ENCODE data around the gene EEPD1. TPM values are rescaled to one million over a fixed set of nuclear protein-coding genes. Genes with fewer than 3 reads are reported as not detected.
"Not testable (repeated sequence)": the region's sequence is repeated elsewhere in the genome, so short reads cannot be mapped to it uniquely, and the experiment has no call there.

Gene EEPD1
- total RNA-seq (2014; rRNA removed; shearing (Covaris generic)) = 26.3 and 29.2 TPM in 2 replicates

DNA sequence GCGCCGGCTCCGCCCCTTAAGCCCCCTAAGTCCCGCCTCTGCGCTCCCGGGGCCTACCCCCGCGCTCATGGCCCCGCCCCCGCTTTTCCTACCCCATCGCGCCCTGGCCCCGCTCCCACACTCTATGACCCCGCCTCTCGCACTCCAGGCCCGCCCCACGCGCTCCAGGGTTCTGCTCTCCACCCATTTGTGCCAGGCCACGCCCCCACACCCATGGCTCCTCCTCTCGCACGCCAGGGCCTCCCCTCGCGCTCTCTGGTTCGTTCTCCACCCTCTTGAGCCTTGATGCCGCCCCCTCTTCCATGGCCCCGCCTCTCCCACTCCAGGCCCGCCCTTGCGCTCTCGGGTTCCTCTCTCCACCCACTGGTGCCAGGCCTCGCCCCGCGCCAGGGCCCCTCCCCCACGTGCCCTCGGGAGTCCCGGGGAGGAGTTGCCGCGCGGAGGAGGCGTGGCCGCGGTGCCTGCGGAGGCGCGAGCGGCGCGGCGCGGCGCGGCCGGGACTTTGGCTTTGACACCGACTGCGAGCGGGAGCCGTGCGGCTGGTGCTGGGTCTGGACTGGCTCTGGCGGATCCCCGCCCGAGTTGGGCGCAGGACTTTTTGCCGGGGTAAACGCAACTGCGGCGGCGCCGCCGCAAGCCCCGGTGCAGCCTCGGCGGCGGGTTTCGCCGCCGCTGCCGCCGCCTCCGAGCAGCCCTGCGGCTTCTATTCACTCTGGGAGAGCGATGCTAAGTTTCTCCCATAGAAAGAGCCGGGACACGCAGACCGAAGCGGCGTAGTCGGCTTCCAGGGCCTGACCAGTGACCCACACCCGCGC is at the start of gene EEPD1:
EEPD1 (plus strand) TSS at position 499 of the 815 bp plus-strand sequence. CDS start 1,071 bp downstream, outside the sequence.
- DNase-seq (ENCODE audit: low spot score) = peak; percentile 98

DNA sequence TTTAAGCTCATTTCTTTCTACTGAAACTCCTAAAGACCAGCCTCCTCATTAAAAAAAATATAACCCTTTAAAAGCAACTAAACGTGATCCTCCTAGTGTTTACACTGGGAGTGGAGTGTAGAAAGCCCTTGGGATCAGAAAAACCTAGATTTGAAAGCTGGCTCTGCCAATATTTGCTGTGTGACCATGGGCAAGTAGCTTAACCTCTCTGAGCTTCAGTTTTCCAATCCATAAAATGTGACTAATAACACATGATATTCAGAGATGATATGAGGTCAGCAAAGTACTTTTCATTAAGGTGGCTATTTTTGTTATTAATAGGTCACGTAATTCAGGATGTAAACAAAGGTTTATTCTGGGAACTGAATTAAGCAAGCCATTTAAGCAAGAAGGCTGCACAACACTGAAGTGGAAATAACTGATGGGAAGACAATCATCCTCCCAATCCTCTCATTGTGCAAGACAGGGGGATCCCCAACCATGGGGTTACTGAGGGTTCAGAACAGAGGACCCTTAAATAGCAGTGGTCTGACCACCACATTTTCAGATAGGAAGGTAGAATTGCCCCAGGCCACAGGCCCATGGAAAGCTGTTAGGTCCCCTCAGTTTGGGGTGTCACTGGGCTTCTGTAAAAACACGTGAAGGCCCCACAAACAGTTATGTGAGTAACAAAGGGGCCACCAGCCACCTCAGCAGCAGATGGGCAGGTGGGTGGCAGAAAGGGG is 49.1 kb upstream of the EEPD1 start:
- DNase-seq (ENCODE audit: low spot score) = no peak

DNA sequence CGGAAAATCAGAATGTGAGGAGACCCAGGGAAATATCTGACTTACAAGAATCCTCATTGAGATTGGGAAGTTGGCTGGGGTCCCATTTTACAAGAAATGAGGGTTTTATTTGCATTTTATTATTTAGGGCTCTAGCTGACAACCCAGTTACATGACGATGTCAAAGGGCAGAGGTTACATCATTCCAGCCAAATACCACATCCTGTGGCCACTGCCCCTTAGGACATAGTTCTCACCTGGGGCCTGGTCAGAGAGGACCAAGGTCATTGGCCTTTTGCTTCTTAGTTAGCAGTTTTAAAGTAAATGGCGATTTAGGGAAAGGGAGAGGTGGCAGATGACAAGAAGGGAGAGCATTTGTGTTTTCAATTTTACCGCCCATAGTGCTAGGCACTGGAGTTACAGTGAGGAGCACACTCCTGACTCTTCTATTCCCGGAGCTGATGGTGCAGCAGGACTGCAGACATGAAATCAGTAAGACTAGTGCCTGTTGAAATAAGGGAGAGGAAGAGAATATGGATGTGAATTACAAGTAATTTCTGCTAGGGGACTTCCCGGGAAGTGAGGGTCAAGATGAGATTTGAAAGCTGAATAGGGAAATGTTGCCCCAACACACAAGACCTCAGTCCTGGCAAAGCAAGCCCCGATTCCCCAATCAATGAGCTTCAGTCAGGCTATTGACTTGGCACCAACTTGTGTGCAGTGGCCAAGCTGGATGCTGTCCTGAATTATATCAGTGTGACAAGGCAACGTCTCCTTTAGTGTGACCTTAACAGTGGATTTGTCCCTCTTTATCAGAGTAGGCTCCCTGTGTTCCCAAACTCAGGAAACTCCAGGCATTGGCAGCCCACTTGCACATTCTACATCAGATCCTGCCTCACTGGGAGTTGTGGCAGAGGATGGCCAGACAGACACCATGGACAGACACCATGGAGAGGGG is 45.8 kb upstream of the EEPD1 start:
- DNase-seq (ENCODE audit: low spot score) = not testable (repeated sequence)

DNA sequence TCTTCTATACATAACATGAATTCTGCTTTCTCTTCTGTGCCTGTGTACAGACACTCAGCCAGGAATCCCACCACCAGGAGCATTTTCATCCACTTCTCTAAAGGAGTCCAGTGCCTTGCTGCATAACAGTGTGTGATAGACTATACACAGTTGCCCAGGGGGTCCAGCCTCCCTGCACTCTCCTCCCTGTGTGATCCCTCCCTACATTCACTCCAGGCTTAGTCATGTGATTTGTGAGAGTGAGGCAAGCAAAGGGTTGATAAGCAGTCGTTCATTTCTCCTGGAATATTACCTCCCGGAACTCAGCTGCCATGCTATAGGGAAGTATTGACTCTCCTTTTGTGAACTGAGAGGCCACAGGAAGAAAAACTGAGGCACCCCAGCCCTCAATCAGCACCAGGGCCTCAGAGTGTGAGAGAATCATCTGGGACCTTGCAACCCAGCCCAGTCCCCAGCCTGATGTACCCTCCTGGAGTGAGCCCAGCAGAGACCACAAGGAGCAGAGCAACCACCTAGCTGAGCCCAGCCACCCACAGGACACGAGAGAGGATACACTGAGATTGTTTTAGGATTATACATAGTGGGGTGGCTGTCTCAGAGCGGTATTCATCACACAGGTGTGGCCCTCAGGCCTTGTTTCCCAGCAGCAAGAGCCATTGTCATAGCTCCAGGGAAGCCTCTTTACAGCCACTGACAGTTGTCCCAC is 45.0 kb upstream of the EEPD1 start:
- no peak for DNase-seq (ENCODE audit: low spot score)

DNA sequence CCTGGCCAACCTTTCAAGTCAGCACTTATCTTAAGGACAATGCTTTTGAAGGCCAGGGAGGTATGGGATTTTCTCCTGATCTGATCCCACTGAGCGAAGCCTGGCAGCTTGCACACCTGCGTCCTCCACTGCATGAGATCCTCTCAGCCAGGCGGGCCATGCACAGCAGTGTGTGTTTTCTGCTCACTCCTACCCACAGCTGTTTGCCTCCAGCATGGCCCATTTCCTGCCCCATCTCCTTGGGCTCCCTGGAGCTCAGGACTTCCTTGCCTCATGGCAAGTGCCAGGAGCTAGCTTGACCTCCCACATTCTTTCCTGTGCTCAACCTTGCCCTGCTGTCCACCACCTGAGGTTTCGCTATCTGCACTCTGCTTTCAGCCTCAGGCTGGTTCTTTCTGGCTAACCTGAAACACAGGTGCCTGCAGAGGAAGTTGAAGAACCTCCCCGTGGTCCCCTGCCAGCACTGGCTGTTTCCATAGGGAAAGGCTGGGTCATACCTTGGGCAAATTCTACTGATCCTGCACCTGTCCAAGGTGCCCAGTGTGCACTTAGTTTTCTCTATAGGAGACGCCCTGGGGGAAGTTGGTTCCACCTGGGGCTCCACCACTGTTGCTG is 43.9 kb upstream of the EEPD1 start:
- no peak for DNase-seq (ENCODE audit: low spot score)

DNA sequence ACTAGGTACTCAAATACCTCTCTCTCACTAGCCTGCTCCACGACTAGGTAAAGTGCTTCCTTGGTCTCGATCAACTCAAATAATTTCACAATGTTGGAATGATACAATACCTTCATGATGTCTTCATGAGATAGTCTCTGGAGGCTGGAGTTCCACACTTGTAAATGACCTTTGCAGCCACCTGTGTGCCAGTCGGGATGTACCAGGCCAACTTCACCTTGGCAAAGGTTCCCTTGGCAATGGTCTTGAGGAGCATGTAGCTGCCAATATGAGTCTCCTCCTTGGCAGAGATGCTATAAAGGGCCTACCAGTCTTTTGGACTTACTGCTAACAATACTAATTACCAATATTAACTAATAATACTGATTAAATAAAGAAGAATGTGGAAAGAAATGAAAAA is 42.5 kb upstream of the EEPD1 start:
- no peak for DNase-seq (ENCODE audit: low spot score)

DNA sequence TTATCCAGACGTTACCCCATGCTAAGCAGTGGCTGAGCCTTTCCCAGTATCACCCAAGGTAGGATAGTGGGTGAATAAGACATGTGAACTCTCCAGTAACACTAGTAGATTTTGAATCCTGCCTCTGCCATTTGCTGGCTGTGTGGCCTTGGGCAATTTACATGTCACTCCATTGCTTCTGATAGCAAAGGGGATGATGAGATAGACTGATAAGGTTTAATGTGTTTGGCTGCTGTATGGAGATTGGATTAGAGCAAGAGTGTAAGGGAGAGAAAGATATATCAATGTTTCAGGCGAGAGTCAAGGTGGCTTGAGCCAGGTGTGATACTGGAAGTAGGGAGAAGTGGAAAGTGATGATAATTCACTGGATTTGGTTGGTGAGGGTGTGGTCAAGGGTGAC is 40.1 kb upstream of the EEPD1 start:
- DNase-seq (ENCODE audit: low spot score) = no peak

DNA sequence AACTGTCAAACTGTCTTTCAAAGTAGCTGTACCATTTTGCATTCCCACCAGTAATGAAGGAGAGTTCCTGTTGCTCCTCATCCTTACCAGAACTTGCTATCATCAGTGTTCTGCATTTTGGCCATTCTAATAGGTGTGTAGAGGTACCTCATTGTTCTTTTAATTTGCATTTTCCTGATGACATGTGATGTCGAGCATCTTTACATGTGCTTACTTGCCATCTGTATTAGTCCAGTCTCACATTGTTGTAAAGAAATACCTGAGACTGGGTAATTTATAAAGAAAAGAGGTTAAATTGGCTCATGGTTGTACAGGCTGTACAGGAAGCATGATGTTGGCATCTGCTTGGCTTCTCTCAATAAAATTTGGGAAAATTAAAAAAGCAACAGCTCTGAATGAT is 38.7 kb upstream of the EEPD1 start:
- DNase-seq (ENCODE audit: low spot score) = no peak

DNA sequence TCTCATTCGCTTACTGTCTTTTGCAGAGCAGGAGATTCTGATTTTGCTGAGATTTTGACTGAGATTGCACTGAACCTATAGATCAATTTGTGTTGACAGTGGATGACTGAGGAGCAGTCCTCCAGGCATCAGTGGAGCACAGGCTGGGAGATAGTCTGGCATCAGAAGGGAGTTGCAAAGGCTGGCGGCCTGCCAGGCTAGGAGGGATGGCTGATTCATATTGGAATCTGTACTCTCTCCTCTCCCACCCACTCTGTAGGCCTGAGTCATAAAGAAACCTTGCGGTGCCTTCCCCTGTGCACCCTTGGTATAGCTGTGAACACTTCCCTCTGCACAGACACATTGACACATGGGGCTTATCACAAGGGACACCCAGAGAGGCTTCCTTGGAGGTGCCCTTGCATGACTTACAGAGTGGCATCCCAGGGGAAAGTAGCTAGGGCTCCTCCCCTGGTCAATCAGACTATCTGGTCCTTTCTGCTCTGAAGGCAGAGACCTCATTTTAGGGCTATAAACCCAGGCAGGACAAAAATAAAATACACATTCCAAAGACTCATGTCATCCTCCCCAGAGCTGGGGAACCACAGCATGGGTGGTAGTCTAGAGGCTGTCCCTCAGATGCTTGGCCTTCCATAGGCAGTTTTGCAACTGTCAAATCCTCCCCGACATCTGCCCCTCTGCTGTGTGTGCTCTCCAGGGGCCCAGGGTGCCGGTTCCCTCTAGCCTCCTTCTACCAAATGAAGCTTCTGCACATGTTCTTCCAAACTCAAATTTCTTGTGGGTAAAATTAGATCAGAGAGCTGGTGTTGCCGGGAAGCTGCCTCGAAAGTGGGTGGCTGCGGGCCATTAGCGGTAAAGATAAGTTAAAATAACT is 37.4 kb upstream of the EEPD1 start:
- peak; percentile 99 for DNase-seq (ENCODE audit: low spot score)

DNA sequence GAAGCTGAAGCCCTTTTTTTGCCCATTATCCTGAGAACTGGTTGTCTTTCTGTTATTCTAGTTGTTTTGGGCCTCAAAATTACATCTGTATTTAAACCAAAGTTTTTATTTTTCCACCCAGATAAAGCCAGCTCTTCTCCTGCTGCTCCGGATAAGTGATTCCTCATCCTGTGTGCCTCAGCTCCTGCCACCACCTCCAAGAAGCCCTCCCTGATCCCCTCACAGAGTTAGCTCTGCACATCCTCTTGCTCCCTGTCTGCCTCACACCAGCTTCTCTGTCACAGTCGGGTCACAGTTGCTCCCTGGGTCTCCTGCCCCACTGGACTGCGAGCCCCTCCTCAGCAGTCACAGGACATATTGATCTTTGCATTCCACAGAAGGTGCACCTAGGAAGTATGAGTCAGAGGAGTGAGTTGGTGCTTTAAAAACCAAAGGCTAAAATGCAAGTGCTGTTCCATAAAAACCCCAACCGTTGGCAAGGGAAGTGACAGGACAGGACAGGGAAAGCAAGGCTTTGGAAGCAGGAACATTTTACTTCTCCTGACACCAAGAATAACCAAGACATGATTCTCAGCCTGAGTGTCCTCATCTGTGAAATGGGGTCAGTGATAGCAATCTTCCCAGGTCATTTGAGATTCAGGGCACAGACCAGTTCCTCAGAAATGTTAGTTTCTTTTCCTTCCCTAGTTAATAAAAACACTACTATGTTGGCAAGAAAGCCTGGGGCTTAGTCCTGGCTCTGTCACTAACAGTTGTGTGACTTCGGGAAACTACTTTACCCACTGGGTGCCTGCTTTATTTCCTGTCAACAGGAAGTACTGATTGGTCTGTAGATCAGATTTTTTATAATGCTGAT is 36.5 kb upstream of the EEPD1 start:
- DNase-seq (ENCODE audit: low spot score) = peak; percentile 47

DNA sequence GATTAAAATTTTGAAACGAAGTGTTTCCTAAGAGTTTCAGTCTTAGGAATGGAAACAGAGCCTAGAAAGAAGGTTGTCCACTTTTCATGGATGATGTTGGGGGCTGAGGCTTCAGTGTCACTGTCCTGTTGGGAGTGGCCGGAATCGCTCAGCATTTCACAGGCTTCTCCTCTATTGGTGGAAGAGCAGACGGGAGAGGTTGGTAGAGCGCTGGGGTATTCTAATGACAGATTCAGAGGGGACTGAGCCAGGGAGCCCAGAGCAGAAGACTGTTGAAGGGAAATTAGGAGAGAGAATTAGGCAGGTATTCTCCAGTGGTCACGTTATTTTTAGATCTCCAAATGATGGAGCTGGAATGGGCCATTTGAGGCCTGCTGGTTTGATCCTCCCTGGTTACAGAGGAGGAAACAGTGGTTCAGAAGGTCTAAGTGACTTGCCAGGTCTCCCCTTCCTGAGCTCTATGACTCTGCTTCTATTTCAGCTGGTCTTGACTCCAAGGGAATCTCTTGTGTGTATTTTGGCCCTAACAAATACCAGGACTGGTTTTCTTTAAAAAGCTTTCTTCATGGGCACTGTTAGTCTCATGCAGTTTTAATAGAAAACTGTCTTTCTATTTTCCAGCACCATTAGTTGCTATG is 35.7 kb upstream of the EEPD1 start:
- DNase-seq (ENCODE audit: low spot score) = no peak

DNA sequence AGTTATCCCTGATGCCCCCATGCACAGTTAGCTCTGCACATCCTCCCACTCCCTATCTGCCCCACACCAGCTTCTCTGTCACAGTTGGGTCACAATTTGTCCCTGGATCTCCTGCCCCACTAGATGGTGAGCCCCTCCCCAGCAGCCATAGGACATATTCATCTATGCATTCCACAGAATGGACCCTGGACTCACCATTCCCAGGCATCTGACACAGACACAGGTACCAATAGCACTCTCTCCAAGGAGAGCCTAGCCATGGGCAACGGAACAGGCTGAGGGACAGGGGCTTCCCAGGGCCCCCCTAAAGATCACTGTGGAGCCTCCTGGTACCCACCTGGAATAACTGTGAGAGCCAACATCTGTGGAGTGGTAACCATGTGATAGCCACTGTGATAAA is 34.7 kb upstream of the EEPD1 start:
- DNase-seq (ENCODE audit: low spot score) = no peak

DNA sequence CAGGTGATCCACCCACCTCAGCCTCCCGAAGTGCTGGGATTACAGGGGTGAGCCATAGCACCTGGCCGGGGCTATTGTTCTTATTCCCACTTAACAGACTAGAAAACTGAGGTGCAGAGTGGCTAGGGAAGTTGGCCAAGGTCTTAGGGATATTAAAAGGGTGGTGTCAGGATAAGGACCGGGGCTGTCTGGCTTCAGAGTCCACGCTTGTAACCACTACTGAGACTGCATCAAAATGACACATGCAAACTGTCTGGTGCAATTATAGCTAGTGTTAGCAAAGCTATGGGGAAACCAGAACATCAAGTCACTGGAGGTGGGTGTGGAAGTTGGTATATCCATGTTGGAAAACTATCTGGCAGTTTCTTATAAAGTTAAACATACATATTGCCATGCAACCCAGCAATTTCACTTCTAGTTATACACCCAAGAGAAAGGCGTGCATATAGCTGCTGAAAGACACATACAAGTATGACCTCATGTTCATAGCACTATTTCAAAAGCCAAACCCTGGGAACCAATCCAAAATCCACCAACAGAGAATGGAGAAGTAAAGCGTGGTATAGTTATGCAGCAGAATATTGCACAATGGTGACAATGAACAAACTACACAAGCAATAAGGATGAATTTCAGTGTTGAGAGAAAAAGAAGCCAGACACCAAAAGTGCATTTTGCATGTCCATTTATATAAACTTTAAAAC is 33.9 kb upstream of the EEPD1 start:
- peak; percentile 77 for DNase-seq (ENCODE audit: low spot score)

DNA sequence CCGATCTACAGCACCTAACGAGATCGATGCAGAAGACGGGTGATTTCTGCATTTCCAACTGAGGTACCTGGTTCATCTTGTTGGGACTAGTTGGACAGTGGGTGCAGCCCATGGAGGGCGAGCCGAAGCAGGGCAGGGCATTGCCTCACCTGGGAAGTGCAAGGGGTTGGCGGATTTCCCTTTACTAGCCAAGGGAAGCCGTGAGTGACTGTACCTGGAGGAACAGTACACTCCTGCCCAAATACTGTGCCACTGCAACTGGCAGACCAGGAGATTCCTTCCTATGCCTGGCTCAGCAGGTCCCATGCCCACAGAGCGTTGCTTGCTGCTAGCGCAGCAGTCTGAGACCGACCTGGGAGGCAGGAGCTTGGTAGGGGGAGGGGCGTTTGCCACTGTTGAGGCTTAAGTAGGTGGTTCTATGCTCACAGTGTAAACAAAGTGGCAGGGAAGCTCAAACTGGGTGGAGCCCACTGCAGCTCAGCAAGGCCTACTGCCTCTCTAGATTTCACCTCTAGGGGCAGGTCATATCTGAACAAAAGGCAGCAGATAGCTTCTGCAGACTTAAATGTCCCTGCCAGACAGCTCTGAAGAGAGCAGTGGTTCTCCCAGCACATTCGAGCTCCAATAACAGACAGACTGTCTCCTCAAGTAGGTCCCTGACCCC is 32.9 kb upstream of the EEPD1 start:
- not testable (repeated sequence) for DNase-seq (ENCODE audit: low spot score)

DNA sequence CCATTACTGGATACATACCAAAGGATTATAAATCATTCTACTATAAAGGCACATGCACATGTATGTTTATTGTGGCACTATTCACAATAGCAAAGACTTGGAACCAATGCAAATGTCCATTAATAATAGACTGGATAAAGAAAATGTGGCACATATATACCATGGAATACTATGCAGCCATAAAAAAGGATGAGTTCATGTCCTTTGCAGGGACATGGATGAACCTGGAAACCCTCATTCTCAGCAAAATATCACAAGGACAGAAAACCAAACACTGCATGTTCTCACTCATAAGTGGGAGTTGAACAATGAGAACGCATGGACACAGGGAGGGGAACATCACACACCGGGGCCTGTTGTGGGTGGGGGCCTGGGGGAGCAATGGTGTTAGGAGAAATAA is 27.4 kb upstream of the EEPD1 start:
- DNase-seq (ENCODE audit: low spot score) = not testable (repeated sequence)

DNA sequence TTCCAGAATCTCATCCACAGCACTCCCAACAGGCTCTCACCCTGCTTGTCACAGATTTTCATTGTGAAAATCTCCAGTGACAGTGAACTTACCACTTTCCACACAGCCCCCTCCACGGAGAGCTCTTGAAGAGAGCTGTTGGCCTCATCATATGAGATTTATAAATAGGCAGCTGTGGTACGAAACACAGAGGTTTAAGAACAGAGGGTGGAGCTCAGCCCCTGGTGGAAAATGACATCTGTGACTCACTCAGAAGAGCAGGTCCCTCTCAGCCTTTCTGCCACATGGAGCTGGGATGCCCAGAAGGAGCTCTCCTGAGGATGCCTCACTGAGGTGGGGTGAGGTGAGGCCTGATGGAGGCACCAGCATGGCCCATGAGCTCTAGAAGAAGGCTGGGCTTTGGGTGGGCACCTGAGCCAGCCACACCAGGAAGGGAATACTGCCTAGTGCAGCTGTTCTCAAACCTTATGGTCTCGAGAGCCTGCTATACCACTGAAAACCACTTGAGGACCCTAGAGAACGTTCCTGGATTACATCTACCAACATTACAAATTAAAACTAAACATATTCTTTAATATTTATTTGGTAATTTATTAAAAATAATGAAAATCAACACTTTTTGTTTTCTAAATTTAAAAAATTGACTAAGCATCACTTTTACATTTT is 25.8 kb upstream of the EEPD1 start:
- DNase-seq (ENCODE audit: low spot score) = peak; percentile 25

Measured in A172 (cell line).